Adrenal gland (tissue), 12 donors: ENCODE results near the gene RYR3. TPM values are rescaled to one million over a fixed set of nuclear protein-coding genes. Genes with fewer than 3 reads are reported as not detected.

Experiments used
- DNase-seq, 7 donors: peaks; one replicate each; pipeline ENCODE4 v3.0.0-alpha.2; 2019 to 2020
- H3K27ac ChIP-seq, 5 donors: fragments of 200-600 bp; sonication (generic) in 4 of 5; 1 replicate in 3 of 5; 2 replicates in 2 of 5; pipeline versions ENCODE4 v1.5.1 to v1.8.0; 2016 to 2020; ENCODE audit warnings: mild to moderate bottlenecking in 1 of 5
- H3K27me3 ChIP-seq: fragments of 200-600 bp; 2 replicates; pipeline ENCODE4 v1.8.0; 2021
- H3K36me3 ChIP-seq, 2 donors: fragments of 200-600 bp; replicated peaks in 1 of 2; 1 replicate in 1 of 2; 2 replicates in 1 of 2; pipeline versions ENCODE4 v1.5.1 to v1.8.0; 2018 to 2022
- H3K4me1 ChIP-seq, 2 donors: fragments of 200-600 bp; replicated peaks in 1 of 2; 1 replicate in 1 of 2; 2 replicates in 1 of 2; pipeline versions ENCODE4 v1.5.1 to v1.8.0; 2018 to 2021
- H3K4me3 ChIP-seq, 4 donors: fragments of 200-600 bp; sonication (generic) in 3 of 4; one replicate each; pipeline ENCODE4 v1.5.1; 2016 to 2018
- H3K9me3 ChIP-seq, 3 donors: fragments of 200-600 bp; sonication (generic) in 1 of 3; replicated peaks in 1 of 3; 1 replicate in 2 of 3; 2 replicates in 1 of 3; pipeline versions ENCODE4 v1.5.1 to v1.8.0; 2016 to 2021
- CTCF ChIP-seq, 6 experiments: fragments of 450-650 bp in 4 of 6; fragments of 200-600 bp in 2 of 6; sonication (generic) in 1 of 6; IDR thresholded peaks; 1 replicate in 5 of 6; 2 replicates in 1 of 6; pipeline versions ENCODE4 v1.5.1 to v1.8.0; 2016 to 2021; ENCODE audit warnings: antibody characterized with exemption in 6 of 6, mild to moderate bottlenecking in 2 of 6, moderate library complexity in 1 of 6
- POLR2A ChIP-seq, 2 donors: fragments of 450-650 bp; IDR thresholded peaks; one replicate each; pipeline ENCODE4 v1.6.1; 2017; ENCODE audit warnings: antibody characterized with exemption in 2 of 2, mild to moderate bottlenecking in 2 of 2, moderate library complexity in 1 of 2
- WGBS, 4 donors: extraction: QIAGEN DNeasy Blood & Tissue Kit in 2 of 4; methylation state at CpG; one replicate each; pipeline versions ENCODE4 v1.1.5 to v1.1.7; 2013 to 2017; 5-methylcytosine and 5-hydroxymethylcytosine counted together
- intact Hi-C, 2 donors: fragments of 100-400 bp; cut with DNase I; formaldehyde crosslinking; loops; one replicate each; pipeline versions ENCODE4 v1.14.1 to v1.15.0; 2022 to 2023
- polyA plus RNA-seq, 3 donors: library from polyadenylated mRNA; stranded (reverse); fragments of 200-250 nt in 2 of 3; fragments of 350-450 nt in 1 of 3; fragmentation: Illumina TruSeq in 1 of 3; extraction: RNeasy Lipid Tissue Mini Kit (QIAGEN cat#74804) in 1 of 3; gene quantifications; one replicate each; pipeline ENCODE4 v1.2.3, GENCODE V29; 2013 to 2014
- total RNA-seq, 9 donors: library from RNA; depleted of rRNA in 4 of 9; stranded (reverse); fragments of >200 nt in 4 of 9; fragments of 120-200 nt in 1 of 9; fragmentation: NEBNext Ultra II Directional in 1 of 9; extraction: Animal tissue kit (Norgen Biotek cat#: 25700) in 1 of 9; gene quantifications; one replicate each; pipeline versions ENCODE4 v1.1.0 to v1.2.4, GENCODE V29; 2013 to 2023
- donor health status: healthy with polysubstance abuse.
- donor health status: Bipolar disorder and iron deficiency.
- donor health status: DM: yes; HTN: yes; CAD: no.
- donor health status: DM: no; HTN: no; CAD: no.
- donor health status: DM: no; HTN: no; CAD: no.
- donor health status: DM: yes; HTN: yes; CAD: no.

Gene RYR3
- total and polyA plus RNA-seq, 12 donors, result 0.32 to 60.7 (median 3.4) TPM

DNA sequence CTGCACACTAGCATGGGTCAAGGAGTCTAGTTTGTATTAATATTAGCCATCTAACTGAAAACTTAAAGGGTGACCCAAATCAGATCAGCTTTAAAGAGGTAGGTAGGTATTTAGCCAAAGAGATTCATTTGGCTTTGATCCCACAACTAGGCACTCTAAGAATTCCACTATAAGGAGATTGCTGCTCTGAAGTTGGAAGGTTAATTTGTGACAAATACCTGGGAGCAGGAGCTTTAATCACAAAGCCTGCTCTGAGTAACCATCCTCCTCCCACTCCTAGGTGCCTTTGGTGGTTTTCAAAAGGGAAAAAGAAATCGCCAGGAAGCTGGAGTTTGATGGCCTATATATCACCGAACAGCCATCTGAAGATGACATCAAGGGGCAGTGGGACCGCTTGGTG, 537.2 kb downstream of the RYR3 start:
- WGBS, 4 donors, result 89 to 99% (median 93%) methylated on average over 3 of the region's 3 CpGs
- Histone ChIP-seq H3K4me3 (no peak overlapping the region), H3K36me3 (no peaks in the 10 kb centered on the region), H3K9me3 (no peaks in the 10 kb centered on the region), H3K27ac (no peak overlapping the region), H3K4me1 (no peaks in the 10 kb centered on the region), H3K27me3 (no peaks in the 10 kb centered on the region)
- intact Hi-C loops, result no loop called here
- TF ChIP-seq CTCF (IDR thresholded peaks at IDR 0.05) (no peak), POLR2A (IDR thresholded peaks at IDR 0.05) (no peak)
- DNase-seq, result no peak

GRCh38 chr15:33851079-33851478, 540.3 kb downstream of the RYR3 start:
- Histone ChIP-seq H3K36me3 (no peaks in the 10 kb centered on the region), H3K4me1 (no peaks in the 10 kb centered on the region), H3K9me3 (no peaks in the 10 kb centered on the region), H3K27me3 (no peaks in the 10 kb centered on the region), H3K4me3 (no peak overlapping the region), H3K27ac (no peak overlapping the region)
- DNase-seq, result no peak
- intact Hi-C loops, result no loop called here
- TF ChIP-seq POLR2A (IDR thresholded peaks at IDR 0.05) (no peak), CTCF (IDR thresholded peaks at IDR 0.05) (no peak)
- WGBS, 4 donors, result 70 to 91% (median 84%) methylated on average over 1 of the region's 1 CpG

- Histone ChIP-seq H3K4me3 (no peak overlapping the region), H3K4me1 (no peaks in the 10 kb centered on the region), H3K9me3 (no peaks in the 10 kb centered on the region), H3K27ac (peak overlapping the region in 1 of 5 donors; percentile 42), H3K27me3 (no peaks in the 10 kb centered on the region), H3K36me3 (no peaks in the 10 kb centered on the region)
- 67 to 83% (median 74%) methylated on average over 1 of the region's 1 CpG for WGBS, 4 donors
- TF ChIP-seq POLR2A (IDR thresholded peaks at IDR 0.05), result no peak
- TF ChIP-seq CTCF (IDR thresholded peaks at IDR 0.05), result no peak
- intact Hi-C loops, result no loop called here
- no peak for DNase-seq
These were observed 541.3 kb downstream of the RYR3 start for GRCh38 chr15:33852094-33852493.

GRCh38 chr15:33852570-33852969, 541.8 kb downstream of the RYR3 start:
- WGBS, 4 donors, result 53 to 60% (median 58%) methylated on average over 2 of the region's 2 CpGs
- no peak for TF ChIP-seq CTCF (IDR thresholded peaks at IDR 0.05)
- Histone ChIP-seq H3K9me3 (no peaks in the 10 kb centered on the region), H3K27me3 (no peaks in the 10 kb centered on the region), H3K36me3 (no peaks in the 10 kb centered on the region), H3K4me3 (no peak overlapping the region), H3K4me1 (no peaks in the 10 kb centered on the region), H3K27ac (peak overlapping the region in 1 of 5 donors; percentile 42)
- peak in 2 of 7 donors; percentile 14 to 38 for DNase-seq
- intact Hi-C loops, result no loop called here
